ENCODE measurements around the gene COX19.

DNA sequence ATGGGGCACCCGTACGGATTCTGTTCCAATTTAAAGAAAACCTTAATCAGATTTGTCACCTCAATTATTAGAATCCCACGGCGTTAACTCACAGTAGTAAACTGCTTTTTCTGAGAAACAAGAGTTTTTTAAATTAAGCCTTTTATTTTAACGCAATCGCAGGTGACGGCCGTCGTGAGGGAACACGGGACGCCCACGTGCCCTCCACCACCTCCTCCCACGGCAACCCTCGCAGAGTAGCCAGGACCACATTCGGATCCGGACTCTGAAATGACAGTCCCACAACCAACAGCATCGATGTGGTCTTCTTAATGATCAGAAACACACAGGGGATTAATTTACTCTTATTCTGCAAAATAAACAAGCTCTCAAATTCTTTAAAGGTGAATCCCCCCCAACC lies 47.0 kb upstream of the COX19 start:
- TF ChIP-seq EP300 (conservative IDR thresholded peaks at IDR 0.05; ENCODE audit: poor library complexity, severe bottlenecking) = no peak
- TF ChIP-seq, protein P1, sequence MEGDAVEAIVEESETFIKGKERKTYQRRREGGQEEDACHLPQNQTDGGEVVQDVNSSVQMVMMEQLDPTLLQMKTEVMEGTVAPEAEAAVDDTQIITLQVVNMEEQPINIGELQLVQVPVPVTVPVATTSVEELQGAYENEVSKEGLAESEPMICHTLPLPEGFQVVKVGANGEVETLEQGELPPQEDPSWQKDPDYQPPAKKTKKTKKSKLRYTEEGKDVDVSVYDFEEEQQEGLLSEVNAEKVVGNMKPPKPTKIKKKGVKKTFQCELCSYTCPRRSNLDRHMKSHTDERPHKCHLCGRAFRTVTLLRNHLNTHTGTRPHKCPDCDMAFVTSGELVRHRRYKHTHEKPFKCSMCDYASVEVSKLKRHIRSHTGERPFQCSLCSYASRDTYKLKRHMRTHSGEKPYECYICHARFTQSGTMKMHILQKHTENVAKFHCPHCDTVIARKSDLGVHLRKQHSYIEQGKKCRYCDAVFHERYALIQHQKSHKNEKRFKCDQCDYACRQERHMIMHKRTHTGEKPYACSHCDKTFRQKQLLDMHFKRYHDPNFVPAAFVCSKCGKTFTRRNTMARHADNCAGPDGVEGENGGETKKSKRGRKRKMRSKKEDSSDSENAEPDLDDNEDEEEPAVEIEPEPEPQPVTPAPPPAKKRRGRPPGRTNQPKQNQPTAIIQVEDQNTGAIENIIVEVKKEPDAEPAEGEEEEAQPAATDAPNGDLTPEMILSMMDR (IDR thresholded peaks at IDR 0.05; ENCODE audit: poor library complexity, severe bottlenecking) = no peak
- no peak for TF ChIP-seq POLR2AphosphoS5 (IDR thresholded peaks at IDR 0.05)
- TF ChIP-seq EZH2 (IDR thresholded peaks at IDR 0.05; ENCODE audit: borderline replicate concordance, insufficient read depth, low read length, poor library complexity, severe bottlenecking) = no peak
- no peak for TF ChIP-seq TAF1 (IDR thresholded peaks at IDR 0.05; ENCODE audit: low read depth)
- no peak for TF ChIP-seq RAD21 (conservative IDR thresholded peaks at IDR 0.05)
- TF ChIP-seq SMC3 (conservative IDR thresholded peaks at IDR 0.05; ENCODE audit: poor library complexity) = no peak

Data from neural cell (in vitro differentiated cells).